Stimulated activated CD8-positive, alpha-beta memory T cell treated with anti-CD3 and anti-CD28 coated beads, Interleukin-4, amount 100 ng/mL, for 4 hours (primary cell): Measurements from ENCODE around the gene VMAC.

Experiments used
- DNase-seq, 2 donors: peaks; one replicate each; pipeline ENCODE4 v3.0.0-alpha.2; 2020; ENCODE audit warnings: low read depth in 2 of 2, low spot score in 1 of 2

VMAC gene

DNA sequence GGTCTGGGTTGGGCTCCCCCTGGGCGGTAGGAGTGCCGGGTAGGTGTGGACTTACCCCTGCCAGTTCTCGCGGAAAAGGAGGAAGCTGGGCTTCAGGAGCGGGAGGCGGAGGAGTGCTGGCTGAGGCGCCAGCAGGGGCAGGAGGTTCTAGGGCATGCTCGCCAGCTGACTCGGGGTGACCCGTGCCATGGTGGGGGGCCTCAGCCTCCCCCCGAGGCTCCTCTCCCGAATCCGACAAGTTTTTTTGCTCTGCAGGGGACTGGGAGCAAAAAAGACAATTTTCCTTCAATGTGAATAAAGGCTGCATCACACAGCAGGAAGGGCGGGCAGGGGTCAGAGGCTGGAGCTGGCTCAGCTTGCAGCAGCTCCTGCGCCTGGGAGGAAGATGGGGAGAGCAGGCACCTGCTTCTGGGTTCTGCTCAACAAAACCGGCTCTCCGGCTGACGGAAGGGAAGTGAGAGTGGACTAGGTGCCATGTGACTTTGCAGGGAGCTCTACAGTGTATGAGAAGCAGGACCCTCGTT lies 46.7 kb downstream of the VMAC start:
- no peak for DNase-seq

DNA sequence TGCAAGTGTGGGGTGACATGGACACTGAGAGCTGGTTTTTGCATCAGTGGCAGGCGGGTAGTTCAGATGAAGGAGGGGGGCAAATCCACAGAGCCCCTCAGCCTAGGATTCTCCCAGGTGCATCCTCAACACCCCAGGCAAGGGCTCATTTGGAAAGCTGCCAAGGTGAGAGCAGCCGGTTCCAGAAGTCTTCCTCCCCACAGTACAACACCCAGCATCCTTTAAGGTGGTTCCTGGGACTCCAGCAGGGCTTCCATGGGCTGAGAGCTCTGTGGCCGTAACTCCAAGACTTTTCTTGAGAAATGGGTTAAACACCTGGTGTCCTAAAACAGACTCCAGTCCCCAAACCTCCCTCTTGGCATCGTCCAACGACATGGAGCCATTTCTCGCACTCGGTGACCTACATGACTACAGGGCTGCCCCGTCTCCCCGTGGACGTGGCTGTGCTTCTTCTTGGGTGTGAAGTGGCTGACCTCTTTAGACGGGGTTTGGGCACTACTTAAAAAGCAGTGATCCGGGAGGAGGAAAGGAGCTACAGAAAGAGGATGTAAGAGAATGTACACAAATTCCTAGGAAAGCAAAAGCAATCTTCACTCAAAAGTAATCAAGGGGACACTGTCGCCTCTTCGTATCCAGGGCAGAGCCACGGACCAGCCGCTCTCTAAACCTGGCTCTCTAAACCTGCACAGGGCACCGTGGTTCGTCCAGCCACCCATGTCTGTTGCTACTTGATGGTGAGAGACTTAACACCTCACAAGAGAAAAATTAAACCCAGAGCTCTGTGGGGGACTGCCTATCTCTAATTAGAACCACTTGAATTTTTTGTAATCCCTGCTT lies 47.7 kb downstream of the VMAC start:
- DNase-seq: no peak

DNA sequence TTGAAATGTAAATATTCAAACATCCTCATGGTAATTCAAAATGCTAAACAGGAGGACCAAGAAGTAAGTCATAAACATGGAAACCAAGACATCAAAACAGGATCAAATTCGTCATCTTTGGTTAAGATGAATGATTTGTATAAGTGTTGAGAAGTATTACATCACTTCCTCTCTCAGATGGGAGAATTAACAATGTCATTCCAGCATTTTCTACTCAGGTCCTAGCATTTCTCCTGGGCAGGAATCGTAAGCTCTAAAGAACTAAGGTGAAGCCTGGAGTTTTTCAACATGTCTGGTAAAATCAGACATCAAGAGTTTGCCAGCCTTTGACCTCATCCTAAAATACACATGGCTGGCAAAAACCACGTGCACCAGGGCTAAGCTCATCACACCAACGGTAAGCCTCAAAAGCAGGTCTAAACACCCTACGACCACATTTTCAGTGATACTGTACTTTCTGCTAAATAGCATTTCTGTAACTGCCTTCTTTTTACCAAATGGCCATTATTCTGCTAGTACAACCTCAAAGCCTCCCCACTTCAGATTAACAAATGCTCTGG lies 48.4 kb downstream of the VMAC start:
- DNase-seq: no peak

DNA sequence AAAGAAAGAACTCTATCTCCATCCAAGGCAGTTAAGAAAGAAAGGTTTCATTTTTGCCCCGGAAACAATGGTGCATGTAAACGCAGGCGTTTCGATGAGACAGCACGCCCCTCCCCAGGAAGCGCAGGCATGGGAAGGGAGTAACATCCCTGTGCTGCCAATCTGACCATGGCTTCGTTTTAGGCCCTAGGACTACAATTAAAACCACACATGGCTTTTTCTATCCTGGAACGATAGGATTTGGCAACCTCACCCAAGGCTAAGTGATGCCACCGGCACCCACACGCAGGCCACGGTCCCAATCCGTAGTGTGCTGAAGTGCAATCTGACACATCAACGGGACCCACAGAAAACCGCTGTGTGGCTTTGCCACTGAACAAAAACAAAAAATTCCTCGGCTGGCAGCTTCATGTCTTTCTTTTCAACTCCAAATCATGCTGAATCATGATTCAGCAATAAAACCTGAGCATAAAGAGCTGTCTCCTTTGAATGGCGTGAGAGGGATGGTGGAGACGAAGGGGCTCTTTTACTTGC lies 49.1 kb downstream of the VMAC start:
- no peak for DNase-seq

DNA sequence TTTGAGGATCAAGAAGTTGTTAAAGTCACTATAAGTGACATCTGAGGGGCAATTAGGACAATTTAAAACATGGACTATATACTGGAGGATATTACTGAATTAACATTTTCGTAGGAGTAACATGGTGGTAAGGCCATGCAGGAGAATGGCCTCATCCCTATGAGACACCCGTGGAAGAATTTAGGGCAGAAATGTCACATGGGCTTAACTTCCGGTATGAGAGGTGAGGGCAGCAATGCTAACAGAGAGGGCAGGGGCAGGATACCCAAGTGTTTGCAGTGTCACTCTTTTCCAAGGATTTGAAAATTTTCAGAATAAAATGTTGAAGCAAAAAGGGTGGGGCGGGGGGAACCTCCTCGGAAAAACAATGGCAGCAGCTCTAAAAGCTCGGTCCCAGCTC lies 49.6 kb downstream of the VMAC start:
- DNase-seq: no peak

DNA sequence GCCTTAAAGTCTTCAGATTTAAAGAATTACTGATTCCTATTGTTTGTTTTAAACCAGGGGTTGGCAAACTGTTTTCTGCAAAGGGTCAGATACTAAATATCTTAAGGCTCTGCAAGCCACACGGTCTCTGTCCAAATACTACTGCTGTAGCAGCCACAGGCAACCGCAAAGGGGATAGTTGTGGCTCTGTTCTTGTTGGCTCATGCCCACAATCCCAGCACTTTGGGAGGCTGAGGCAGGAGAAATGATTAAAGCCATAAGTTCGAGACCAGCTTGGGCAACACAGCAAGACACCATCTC lies 50.9 kb downstream of the VMAC start:
- no peak for DNase-seq

DNA sequence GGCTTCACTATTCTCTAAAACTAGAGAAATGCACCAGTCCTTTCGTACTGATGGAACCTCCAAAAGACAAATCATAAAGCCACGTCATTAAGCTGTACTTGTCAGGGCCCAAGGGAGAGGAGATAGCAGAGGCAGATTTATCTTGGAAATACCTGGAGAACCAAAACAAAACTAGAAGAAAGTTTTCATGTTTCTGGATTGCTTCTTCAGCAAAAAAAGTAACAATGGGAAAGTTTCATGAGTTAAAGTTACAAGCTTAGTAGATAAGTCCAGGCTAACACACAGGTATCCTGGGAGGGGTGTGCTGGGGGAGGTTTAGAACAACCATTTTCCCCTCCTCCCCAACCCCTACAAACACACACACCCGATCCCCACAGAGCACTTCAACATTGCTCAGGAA lies 51.7 kb downstream of the VMAC start:
- DNase-seq: no peak

DNA sequence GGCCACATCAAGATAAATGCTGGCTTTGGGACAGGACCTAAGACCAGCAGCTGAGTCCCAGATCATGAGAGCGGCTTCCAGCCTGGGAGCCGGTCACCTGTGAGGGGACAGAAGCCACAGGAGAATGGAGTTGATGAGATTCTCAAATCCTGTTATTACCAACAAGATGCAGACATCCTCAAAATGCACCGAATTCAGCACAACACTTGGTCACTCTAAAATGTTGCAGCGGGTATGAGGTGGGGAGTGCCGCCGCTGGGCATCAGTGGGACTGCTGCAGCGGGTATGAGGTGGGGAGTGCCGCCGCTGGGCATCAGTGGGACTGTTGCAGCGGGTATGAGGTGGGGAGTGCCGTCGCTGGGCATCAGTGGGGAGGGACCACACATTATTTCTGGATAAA lies 52.1 kb downstream of the VMAC start:
- DNase-seq: no peak

DNA sequence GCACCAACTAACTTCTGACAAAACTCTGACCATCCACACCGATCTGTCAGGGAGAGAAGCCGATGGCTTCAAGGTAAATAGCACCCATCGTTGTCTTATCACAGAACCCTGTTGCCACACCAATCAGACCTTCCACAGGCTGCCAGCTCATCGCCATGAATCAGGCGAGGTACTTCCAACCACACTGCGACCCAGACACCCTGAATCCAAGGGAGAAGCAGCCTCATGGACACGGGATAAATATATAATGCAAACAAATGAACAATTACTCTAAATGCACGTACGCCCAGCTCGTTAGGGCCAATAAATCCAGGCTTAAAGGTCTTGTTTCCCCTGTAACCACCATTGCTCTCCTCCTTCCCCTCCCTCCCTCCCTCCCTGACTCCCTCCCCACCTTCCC lies 52.5 kb downstream of the VMAC start:
- no peak for DNase-seq

DNA sequence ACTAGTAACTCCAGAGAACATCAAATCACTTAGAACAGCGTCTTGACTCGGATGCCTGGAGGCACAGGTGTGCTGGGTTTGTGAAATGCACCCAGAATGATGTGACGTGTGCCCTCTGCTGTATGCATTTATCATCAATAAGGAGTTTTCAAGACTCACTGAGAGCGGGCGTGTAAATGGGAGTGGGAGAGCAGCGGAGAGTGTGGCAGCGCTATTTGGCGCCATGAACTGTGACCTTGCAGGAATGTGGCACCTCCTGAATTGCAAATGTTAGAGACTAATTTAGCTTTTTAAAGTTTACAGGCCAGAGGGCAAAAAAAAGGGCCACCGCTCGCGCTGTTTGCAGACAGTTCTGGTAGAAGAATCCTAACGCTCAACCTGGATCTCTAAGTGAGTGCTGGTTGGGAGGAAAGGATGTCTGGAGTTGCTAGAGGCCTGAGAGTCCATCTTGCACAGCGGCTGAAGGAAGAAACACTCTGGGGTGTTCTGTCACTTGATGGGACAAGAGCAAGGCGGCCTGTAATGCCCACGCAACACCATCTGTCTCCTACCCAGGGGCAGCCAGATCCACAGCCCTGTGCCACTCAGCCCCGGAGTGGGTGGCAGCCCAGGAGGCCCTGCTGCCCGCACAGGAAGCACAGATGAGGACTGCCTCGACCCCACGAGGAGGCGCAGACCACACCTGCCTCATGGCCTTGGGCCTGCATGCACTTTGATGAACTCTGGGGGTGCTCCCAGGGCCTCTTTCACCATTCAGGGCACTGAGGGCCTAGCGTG lies 53.6 kb downstream of the VMAC start:
- DNase-seq: no peak

DNA sequence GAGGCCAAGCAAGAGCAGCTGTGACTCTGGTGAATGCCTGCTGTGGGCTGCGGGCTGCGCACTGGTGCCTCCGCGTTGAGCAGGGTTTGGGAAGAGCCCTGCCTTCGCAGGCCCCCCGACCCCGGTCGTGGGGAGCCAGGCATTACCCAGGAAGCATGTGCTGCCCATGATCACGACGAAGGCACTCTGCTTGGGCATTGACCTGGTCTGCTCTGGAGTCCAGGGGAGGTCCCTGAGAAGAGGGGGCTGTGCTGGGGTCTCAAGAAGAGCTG lies 54.1 kb downstream of the VMAC start:
- DNase-seq: no peak

DNA sequence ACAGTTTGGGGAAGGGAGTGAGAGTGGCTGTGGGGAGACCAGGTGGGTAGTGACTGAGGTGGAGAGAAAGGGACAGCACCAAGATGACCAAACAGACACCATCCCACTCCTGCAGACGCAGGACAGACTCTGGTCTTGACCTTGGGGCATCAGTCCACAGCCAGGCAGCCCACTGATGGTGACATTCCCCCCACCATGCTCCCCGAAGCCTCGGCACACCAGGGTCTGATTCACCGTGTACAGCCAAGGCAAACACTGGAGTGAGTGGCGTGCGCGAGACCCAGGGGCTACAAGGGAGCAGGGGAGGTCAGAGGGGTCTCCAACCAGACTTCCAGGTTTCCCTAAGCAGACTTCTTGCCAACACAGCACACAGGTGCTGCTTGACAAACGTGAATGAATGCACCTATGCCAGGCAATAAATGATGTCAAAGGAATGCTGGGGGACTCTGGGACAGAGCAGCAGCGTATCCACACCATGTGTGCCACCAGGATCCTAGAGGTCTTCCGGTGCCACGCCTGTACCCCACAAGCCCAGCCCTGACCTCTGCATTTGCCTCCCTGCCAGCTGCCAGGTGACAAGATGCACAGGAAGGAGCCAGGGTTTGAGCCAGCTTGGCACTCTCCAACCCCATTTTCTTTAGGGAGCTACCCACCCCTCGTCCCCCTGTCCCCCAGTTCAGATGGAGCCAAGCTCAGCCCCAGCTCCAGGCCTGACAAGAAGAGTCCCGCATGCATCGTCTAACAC lies 54.8 kb downstream of the VMAC start:
- DNase-seq: no peak
